B cell (primary cell): Measurements from ENCODE around the gene APP.

Source experiments
- CTCF ChIP-seq: fragments of 200-600 bp; IDR thresholded peaks from one replicate; pipeline ENCODE4 v1.8.0; 2022; ENCODE audit warnings: antibody characterized with exemption, mild to moderate bottlenecking
- EZH2 ChIP-seq: IDR thresholded peaks from 2 replicates; pipeline ENCODE4 v1.6.1; 2012; ENCODE audit warnings: borderline replicate concordance, low read depth, mild to moderate bottlenecking, moderate library complexity, low read length; ENCODE audit not compliant: insufficient read depth, poor library complexity, severe bottlenecking

GRCh38 chr21:25960402-25960801 is 210.2 kb downstream of the APP start:
- TF ChIP-seq CTCF (no peak), EZH2 (no peak)
